Measurements from ENCODE around the gene NAT8. TPM values are rescaled to one million over a fixed set of nuclear protein-coding genes. Genes with fewer than 3 reads are reported as not detected.
"Not testable (repeated sequence)": the region's sequence is repeated elsewhere in the genome, so short reads cannot be mapped to it uniquely, and the experiment has no call there.

The NAT8 gene
- total and polyA plus RNA-seq, 2 experiments from 2014 or later: not detected

DNA sequence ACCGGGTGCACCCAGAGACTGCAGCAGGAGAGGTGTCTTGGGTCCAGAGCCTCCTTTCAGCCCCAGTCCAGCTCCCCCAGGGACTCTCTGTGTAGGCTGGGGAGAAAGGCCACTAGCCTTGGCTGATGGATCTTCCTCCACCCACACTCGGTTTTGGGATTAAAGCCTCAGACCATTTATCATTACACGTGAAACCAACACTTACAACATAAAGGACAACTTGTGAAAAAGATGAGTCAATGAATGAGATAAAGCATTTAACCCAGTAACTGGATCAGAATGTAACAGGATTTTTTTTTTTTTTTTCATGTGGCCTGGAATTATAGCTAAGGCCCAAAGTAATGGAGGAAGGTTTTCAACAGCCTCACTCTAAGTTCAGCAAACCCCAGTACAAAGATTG lies 32.1 kb downstream of the NAT8 start:
- peaks cover 2% of the 10 kb centered on the region for H3K27me3 Mint-ChIP-seq (ENCODE audit: insufficient read depth, low read depth, poor library complexity)

DNA sequence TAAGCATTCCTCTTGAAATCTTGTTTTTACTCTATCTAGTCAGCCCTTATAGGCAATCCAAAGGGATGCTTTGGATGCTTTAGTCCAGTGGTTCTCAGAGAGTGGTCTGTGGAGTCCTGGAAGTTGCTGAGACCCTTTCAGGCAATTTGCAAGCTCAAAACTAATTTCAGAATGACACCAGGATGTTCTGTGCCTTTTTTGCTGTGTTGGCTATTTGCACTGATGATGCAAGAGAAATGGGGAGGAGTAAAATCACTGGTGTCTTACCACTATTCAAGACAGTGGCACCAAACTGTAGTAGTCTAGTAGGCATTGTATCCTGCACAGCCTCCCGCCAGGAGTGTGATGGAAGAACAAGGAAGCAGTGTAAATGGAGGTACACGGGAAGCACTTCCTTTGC lies 37.6 kb downstream of the NAT8 start:
- H4K20me1 ChIP-seq (replicated peaks; ENCODE audit: insufficient read depth); H3F3A ChIP-seq (replicated peaks; ENCODE audit: low read depth); H3K27me3 ChIP-seq (ENCODE audit: insufficient read depth); H3K27me3 Mint-ChIP-seq (ENCODE audit: insufficient read depth, low read depth, poor library complexity); H3K36me3 Mint-ChIP-seq (ENCODE audit: low read depth); H3K36me3 ChIP-seq (ENCODE audit: insufficient read depth); H3K4me1 ChIP-seq (ENCODE audit: insufficient read depth); H3K9me3 Mint-ChIP-seq; H3K9me2 ChIP-seq (ENCODE audit: insufficient read depth); H3K4me3 ChIP-seq; H2AFZ ChIP-seq; DNase-seq (ENCODE audit: low spot score); H3K4me3 Mint-ChIP-seq; H3K79me2 ChIP-seq (replicated peaks; ENCODE audit: insufficient read depth); H3K27ac ChIP-seq (ENCODE audit: low read depth); H3K4me1 Mint-ChIP-seq; H3K27ac Mint-ChIP-seq; ATAC-seq; H3K4me2 ChIP-seq: not testable (repeated sequence)

More for the DNA sequence above, 32.1 kb downstream of the NAT8 start:
- TF ChIP-seq, protein P1, sequence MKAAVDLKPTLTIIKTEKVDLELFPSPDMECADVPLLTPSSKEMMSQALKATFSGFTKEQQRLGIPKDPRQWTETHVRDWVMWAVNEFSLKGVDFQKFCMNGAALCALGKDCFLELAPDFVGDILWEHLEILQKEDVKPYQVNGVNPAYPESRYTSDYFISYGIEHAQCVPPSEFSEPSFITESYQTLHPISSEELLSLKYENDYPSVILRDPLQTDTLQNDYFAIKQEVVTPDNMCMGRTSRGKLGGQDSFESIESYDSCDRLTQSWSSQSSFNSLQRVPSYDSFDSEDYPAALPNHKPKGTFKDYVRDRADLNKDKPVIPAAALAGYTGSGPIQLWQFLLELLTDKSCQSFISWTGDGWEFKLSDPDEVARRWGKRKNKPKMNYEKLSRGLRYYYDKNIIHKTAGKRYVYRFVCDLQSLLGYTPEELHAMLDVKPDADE (IDR thresholded peaks at IDR 0.05): no peak
- TF ChIP-seq, protein P2, sequence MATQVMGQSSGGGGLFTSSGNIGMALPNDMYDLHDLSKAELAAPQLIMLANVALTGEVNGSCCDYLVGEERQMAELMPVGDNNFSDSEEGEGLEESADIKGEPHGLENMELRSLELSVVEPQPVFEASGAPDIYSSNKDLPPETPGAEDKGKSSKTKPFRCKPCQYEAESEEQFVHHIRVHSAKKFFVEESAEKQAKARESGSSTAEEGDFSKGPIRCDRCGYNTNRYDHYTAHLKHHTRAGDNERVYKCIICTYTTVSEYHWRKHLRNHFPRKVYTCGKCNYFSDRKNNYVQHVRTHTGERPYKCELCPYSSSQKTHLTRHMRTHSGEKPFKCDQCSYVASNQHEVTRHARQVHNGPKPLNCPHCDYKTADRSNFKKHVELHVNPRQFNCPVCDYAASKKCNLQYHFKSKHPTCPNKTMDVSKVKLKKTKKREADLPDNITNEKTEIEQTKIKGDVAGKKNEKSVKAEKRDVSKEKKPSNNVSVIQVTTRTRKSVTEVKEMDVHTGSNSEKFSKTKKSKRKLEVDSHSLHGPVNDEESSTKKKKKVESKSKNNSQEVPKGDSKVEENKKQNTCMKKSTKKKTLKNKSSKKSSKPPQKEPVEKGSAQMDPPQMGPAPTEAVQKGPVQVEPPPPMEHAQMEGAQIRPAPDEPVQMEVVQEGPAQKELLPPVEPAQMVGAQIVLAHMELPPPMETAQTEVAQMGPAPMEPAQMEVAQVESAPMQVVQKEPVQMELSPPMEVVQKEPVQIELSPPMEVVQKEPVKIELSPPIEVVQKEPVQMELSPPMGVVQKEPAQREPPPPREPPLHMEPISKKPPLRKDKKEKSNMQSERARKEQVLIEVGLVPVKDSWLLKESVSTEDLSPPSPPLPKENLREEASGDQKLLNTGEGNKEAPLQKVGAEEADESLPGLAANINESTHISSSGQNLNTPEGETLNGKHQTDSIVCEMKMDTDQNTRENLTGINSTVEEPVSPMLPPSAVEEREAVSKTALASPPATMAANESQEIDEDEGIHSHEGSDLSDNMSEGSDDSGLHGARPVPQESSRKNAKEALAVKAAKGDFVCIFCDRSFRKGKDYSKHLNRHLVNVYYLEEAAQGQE (IDR thresholded peaks at IDR 0.05; ENCODE audit: unreplicated experiment): no peak
- no peak for TF ChIP-seq NANOG (IDR thresholded peaks at IDR 0.05; ENCODE audit: borderline replicate concordance)
- no peak for TF ChIP-seq POLR2AphosphoS5 (IDR thresholded peaks at IDR 0.05; ENCODE audit: low read depth)
- no peak overlapping the region for H3K27ac ChIP-seq (ENCODE audit: low read depth)
- no peaks in the 10 kb centered on the region; the same call in 1 of the 2 replicates for H4K20me1 ChIP-seq (replicated peaks; ENCODE audit: insufficient read depth)
- H3K36me3 Mint-ChIP-seq (ENCODE audit: low read depth): no peaks in the 10 kb centered on the region
- H3K79me2 ChIP-seq (replicated peaks; ENCODE audit: insufficient read depth): no peaks in the 10 kb centered on the region
- peaks cover 4% of the 10 kb centered on the region; the same call in 1 of the 2 replicates for H3K36me3 ChIP-seq (ENCODE audit: insufficient read depth)
- ATAC-seq (no peak), DNase-seq (ENCODE audit: low spot score) (no peak)
- H3K4me3 Mint-ChIP-seq: no peak overlapping the region
- no peaks in the 10 kb centered on the region for H3K4me1 ChIP-seq (ENCODE audit: insufficient read depth)
- no peak overlapping the region for H3K4me3 ChIP-seq
- H3K9me2 ChIP-seq (ENCODE audit: insufficient read depth): no peaks in the 10 kb centered on the region
- H3K4me1 Mint-ChIP-seq: no peaks in the 10 kb centered on the region
- no peak overlapping the region for H3K4me2 ChIP-seq
- H3K9me3 Mint-ChIP-seq: no peaks in the 10 kb centered on the region
- no peaks in the 10 kb centered on the region for H3F3A ChIP-seq (replicated peaks; ENCODE audit: low read depth)
- no peak overlapping the region for H3K27ac Mint-ChIP-seq
- H3K27me3 ChIP-seq (ENCODE audit: insufficient read depth): no peaks in the 10 kb centered on the region
- H2AFZ ChIP-seq: no peak overlapping the region

DNA sequence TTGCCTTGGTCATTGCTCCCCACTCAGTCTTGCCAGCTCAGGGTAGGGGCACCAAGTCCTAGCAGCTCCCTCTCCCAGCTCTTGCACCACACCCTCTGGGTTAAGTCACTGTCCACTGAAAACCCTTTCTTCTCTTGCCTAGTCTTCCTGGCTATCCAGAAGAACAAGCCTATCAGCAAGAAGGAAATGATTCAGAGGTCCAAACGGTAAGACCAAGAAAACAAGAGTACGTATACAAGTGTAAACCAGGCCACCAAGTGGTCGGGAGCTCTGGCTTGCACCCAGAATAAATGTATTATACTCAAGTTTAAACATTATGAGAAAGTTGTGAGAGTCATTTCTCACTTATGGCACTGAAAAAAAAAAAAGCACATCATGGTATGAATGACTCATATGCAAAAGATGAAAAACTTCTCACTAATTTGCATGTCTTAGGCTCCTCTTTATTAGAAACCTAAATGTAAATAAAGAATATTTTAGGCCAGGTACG lies 39.1 kb downstream of the NAT8 start:
- not testable (repeated sequence) for H3K4me2 ChIP-seq; H3K4me1 Mint-ChIP-seq; H3K27ac Mint-ChIP-seq; H3K27me3 ChIP-seq (ENCODE audit: insufficient read depth); H3K4me1 ChIP-seq (ENCODE audit: insufficient read depth); H2AFZ ChIP-seq; H3K36me3 ChIP-seq (ENCODE audit: insufficient read depth); H3K9me3 Mint-ChIP-seq; H3K27ac ChIP-seq (ENCODE audit: low read depth); ATAC-seq; H3K9me2 ChIP-seq (ENCODE audit: insufficient read depth); H4K20me1 ChIP-seq (replicated peaks; ENCODE audit: insufficient read depth); H3K4me3 ChIP-seq; H3K36me3 Mint-ChIP-seq (ENCODE audit: low read depth); H3K79me2 ChIP-seq (replicated peaks; ENCODE audit: insufficient read depth); DNase-seq (ENCODE audit: low spot score); H3K4me3 Mint-ChIP-seq; H3K27me3 Mint-ChIP-seq (ENCODE audit: insufficient read depth, low read depth, poor library complexity); H3F3A ChIP-seq (replicated peaks; ENCODE audit: low read depth)

Measured in GM23338 (cell line).